VCaP (cell line): ENCODE data around the gene RNF112.

Experiments
- H3K27ac ChIP-seq: fragments of 450-650 bp; 2 replicates; pipeline ENCODE4 v1.5.1; 2017
- TF ChIP-seq, protein P1 (sequence below): fragments of 450-650 bp; conservative IDR thresholded peaks from 2 replicates; pipeline ENCODE4 v1.5.1; 2017; ENCODE audit warnings: mild to moderate bottlenecking, moderate library complexity

Gene RNF112

DNA sequence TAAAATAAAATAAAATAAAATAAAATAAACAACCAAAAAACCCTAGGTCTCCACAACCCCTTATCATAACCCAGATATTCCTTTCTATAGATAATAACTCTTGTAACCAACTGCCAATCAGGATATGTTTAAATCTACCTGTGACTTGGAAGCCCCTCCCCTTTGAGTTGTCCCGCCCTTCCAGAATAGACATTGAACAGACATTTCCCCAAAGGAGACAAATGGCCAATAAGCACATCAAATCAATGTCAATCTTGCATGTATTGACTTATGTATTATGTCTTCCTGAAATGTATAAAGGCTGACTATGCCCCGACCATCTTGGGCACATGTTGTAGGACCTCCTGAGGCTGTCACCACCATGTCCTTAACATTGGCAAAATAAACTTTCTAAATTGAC is 34.2 kb upstream of the RNF112 start:
- TF ChIP-seq, protein P1, sequence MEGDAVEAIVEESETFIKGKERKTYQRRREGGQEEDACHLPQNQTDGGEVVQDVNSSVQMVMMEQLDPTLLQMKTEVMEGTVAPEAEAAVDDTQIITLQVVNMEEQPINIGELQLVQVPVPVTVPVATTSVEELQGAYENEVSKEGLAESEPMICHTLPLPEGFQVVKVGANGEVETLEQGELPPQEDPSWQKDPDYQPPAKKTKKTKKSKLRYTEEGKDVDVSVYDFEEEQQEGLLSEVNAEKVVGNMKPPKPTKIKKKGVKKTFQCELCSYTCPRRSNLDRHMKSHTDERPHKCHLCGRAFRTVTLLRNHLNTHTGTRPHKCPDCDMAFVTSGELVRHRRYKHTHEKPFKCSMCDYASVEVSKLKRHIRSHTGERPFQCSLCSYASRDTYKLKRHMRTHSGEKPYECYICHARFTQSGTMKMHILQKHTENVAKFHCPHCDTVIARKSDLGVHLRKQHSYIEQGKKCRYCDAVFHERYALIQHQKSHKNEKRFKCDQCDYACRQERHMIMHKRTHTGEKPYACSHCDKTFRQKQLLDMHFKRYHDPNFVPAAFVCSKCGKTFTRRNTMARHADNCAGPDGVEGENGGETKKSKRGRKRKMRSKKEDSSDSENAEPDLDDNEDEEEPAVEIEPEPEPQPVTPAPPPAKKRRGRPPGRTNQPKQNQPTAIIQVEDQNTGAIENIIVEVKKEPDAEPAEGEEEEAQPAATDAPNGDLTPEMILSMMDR, result no peak
- peak overlapping the region; percentile 88 for H3K27ac ChIP-seq

DNA sequence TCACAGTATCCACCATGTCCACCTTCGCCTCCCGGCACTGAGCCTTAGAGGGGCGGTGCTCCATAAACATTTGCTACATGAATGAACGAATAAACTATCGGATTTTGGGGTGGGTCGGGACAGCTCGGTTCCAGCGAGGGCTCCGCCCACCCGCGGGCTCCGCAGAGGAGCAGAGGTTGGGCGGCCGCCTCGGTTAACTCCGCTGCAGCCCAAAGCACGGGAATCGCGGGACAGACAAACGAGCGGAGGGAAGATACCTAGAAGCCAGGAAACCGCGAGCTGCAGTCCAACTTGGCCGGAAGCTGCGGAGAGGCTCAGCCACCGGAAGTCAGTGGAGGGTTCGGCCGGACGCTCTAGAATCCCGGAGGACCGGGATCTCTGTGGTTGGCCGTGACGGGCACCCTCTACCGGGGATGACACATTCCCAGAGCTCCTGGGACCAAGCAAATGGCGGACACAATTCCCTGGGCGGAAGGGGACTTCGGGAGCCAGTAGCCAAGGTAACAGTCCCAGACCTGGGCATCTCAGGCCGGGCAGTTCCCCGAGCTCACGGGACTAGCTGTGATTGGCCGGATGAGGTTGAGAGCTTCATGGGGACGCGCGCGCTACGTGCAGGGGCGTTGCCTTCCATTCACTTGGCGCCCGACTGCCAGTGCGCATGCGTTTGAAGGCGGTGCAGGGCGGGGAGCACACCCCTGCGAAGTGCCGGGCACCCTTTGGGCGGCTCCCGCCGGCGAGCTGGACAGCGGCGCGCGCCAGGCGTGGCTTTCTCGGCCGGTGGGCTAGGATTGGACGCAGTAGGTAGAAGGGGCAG is 33.2 kb upstream of the RNF112 start:
- TF ChIP-seq, protein P1, result no peak; the same call in 1 of the 2 replicates
- H3K27ac ChIP-seq, result peak overlapping the region; percentile 88

DNA sequence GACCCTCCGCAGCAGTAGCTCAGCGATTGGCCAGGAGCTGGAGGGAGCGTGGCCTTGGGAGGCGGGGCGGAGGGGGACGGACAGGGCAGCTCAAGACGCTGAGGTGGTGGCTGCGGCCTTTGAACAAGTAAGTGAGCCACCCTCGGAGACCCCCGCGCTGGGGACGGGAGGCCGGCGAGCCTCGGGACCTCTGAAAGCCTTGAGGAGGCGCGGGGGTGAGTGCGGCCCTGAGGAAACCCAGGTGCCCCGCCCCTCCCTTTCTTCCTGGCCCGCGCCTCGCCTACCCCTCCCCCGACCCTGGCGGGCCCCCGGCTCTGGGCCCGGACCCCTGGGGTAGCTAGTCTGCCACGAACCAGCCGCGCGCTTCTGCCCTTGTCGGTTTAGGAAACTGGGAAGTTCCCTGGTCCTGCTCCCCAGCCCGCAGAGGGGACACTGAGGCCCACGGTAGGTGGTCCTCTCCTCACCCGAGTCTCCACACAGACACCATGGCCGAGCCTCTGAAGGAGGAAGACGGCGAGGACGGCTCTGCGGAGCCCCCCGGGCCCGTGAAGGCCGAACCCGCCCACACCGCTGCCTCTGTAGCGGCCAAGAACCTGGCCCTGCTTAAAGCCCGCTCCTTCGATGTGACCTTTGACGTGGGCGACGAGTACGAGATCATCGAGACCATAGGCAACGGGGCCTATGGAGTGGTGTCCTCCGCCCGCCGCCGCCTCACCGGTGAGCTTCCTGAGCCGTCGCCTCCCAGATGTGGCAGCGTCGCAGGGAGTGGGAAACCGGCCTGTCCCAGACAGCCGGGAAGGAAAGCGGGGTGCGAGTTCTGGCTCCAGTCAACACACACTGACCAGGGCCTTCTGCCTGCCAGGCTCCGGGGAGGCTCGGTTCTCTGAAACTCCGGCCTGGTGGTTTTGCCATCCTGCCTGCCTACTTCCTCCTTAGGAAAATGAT is 32.3 kb upstream of the RNF112 start, which contains the start of gene MAPK7:
Gene MAPK7 (plus strand): TSS at position 83 of the 945 bp plus-strand sequence. CDS start 403 bp downstream, at position 486.
- peak within 1 kb of the TSS; percentile 88 for H3K27ac ChIP-seq
- TF ChIP-seq, protein P1, result no peak

DNA sequence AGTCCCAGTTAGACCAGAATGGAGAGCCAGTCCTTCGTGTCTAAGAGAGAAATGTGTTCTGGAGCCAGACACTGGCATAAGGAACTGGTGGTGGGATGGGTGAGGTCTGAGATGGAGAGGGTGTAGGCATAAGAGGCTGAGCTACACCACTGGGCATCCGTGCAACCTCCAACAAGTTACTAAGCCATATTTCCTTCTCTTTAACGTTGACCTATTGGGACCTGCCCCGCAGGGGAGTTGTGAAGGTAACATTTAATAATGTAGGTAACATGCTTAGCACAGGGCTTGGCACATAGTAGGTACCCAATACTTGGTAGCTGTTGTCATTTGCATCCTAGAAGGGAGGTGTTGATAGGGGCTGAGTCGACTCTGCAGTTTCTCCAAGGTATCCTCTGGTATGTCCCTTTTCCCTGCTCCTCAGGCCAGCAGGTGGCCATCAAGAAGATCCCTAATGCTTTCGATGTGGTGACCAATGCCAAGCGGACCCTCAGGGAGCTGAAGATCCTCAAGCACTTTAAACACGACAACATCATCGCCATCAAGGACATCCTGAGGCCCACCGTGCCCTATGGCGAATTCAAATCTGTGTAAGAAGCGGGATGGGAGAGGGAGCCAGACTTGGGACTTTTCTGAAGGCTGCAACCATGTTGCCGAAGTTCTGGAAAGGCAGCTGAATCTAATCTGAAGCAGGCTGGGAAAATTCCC is 31.5 kb upstream of the RNF112 start:
- H3K27ac ChIP-seq, result peak overlapping the region; percentile 88; the same call in 1 of the 2 replicates

DNA sequence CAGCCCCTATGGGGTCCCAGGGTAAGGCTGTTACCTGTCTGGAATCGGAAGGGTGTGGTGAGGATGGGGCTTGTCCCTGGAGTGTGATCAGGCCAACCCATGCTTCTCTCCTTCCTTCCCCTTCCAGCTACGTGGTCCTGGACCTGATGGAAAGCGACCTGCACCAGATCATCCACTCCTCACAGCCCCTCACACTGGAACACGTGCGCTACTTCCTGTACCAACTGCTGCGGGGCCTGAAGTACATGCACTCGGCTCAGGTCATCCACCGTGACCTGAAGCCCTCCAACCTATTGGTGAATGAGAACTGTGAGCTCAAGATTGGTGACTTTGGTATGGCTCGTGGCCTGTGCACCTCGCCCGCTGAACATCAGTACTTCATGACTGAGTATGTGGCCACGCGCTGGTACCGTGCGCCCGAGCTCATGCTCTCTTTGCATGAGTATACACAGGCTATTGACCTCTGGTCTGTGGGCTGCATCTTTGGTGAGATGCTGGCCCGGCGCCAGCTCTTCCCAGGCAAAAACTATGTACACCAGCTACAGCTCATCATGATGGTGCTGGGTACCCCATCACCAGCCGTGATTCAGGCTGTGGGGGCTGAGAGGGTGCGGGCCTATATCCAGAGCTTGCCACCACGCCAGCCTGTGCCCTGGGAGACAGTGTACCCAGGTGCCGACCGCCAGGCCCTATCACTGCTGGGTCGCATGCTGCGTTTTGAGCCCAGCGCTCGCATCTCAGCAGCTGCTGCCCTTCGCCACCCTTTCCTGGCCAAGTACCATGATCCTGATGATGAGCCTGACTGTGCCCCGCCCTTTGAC is 30.3 kb upstream of the RNF112 start:
- TF ChIP-seq, protein P1, result no peak
- no peak overlapping the region for H3K27ac ChIP-seq

More for the DNA sequence above, 31.5 kb upstream of the RNF112 start:
- TF ChIP-seq, protein P1, result no peak

DNA sequence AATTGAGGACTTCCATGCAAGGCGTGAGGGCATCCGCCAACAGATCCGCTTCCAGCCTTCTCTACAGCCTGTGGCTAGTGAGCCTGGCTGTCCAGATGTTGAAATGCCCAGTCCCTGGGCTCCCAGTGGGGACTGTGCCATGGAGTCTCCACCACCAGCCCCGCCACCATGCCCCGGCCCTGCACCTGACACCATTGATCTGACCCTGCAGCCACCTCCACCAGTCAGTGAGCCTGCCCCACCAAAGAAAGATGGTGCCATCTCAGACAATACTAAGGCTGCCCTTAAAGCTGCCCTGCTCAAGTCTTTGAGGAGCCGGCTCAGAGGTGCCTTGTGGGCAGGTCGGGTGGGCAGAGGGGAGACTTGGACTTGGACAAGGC is 29.7 kb upstream of the RNF112 start:
- TF ChIP-seq, protein P1, result no peak
- H3K27ac ChIP-seq, result no peak overlapping the region
